Muscle of back (tissue), 11 donors: ENCODE results near the gene RFXANK. TPM values are rescaled to one million over a fixed set of nuclear protein-coding genes. Genes with fewer than 3 reads are reported as not detected.
"Not testable (repeated sequence)": the region's sequence is repeated elsewhere in the genome, so short reads cannot be mapped to it uniquely, and the experiment has no call there.

Source experiments
- DNase-seq, 3 donors: peaks; one replicate each; pipeline versions ENCODE4 v3.0.0 to v3.0.0-alpha.2; 2013
- polyA plus RNA-seq, 10 donors: library from polyadenylated mRNA; unstranded; fragments of 120-200 nt; gene quantifications; one replicate each; pipeline ENCODE4 v1.2.1, GENCODE V29; 2013; ENCODE audit not compliant: insufficient read length in 10 of 10

RFXANK gene
- polyA plus RNA-seq, 10 donors = 46.6 to 71.4 (median 60.1) TPM

GRCh38 chr19:19204181-19204580 is 12.1 kb downstream of the RFXANK start:
- DNase-seq = no peak

GRCh38 chr19:19205416-19206410 is 13.7 kb downstream of the RFXANK start:
- DNase-seq = no peak

- DNase-seq = no peak
Observed at GRCh38 chr19:19206938-19207337, 14.9 kb downstream of the RFXANK start.

GRCh38 chr19:19207637-19208572 is 15.8 kb downstream of the RFXANK start:
- DNase-seq = no peak

GRCh38 chr19:19209372-19209771 is 17.3 kb downstream of the RFXANK start:
- DNase-seq = no peak

GRCh38 chr19:19211499-19212420 is 19.7 kb downstream of the RFXANK start, which contains the start of gene NCAN:
NCAN (plus strand) TSS chr19:19211958; CDS start chr19:19216954, 4,996 bp downstream.
- DNase-seq = no peak

GRCh38 chr19:19212916-19213315 is 20.9 kb downstream of the RFXANK start:
- no peak for DNase-seq

- DNase-seq = no peak
Observed at GRCh38 chr19:19213426-19214158, 21.5 kb downstream of the RFXANK start.

GRCh38 chr19:19214159-19214490 is 22.1 kb downstream of the RFXANK start:
- DNase-seq = no peak

GRCh38 chr19:19214892-19215291 is 22.8 kb downstream of the RFXANK start:
- peak in 2 of 3 donors; percentile 66 to 75 for DNase-seq

- no peak for DNase-seq
Observed at GRCh38 chr19:19215792-19216191, 23.7 kb downstream of the RFXANK start.

GRCh38 chr19:19217099-19217498 is 25.0 kb downstream of the RFXANK start:
- no peak for DNase-seq

GRCh38 chr19:19218911-19219310 is 26.9 kb downstream of the RFXANK start:
- no peak for DNase-seq

- DNase-seq = not testable (repeated sequence)
Observed at GRCh38 chr19:19221000-19221399, 28.9 kb downstream of the RFXANK start.

- DNase-seq = no peak
Observed at GRCh38 chr19:19223060-19223459, 31.0 kb downstream of the RFXANK start.

GRCh38 chr19:19223636-19224035 is 31.6 kb downstream of the RFXANK start:
- DNase-seq = no peak

- no peak for DNase-seq
Observed at GRCh38 chr19:19224150-19224851, 32.2 kb downstream of the RFXANK start.

GRCh38 chr19:19224852-19225494 is 32.9 kb downstream of the RFXANK start:
- DNase-seq = peak in 2 of 3 donors; percentile 24 to 44

- no peak for DNase-seq
Observed at GRCh38 chr19:19226204-19226603, 34.1 kb downstream of the RFXANK start.
